IPS-18a (cell line): ENCODE data around the gene AP1S2.
"Not testable (repeated sequence)": the region's sequence is repeated elsewhere in the genome, so short reads cannot be mapped to it uniquely, and the experiment has no call there.

Experiments
- H3K27ac ChIP-seq: one replicate; pipeline ENCODE4 v1.5.1; 2013; ENCODE audit warnings: low read length
- H3K27me3 ChIP-seq: one replicate; pipeline ENCODE4 v1.6.1; 2013; ENCODE audit warnings: mild to moderate bottlenecking, low read length; ENCODE audit not compliant: control insufficient read depth, insufficient read depth
- H3K36me3 ChIP-seq: one replicate; pipeline ENCODE4 v1.6.1; 2013; ENCODE audit warnings: low read depth, low read length; ENCODE audit not compliant: control insufficient read depth
- H3K4me1 ChIP-seq: one replicate; pipeline ENCODE4 v1.6.1; 2013; ENCODE audit warnings: low read depth, low read length; ENCODE audit not compliant: control insufficient read depth
- H3K4me3 ChIP-seq: one replicate; pipeline ENCODE4 v1.5.1; 2013; ENCODE audit warnings: low read length
- H3K9ac ChIP-seq: one replicate; pipeline ENCODE4 v1.6.1; 2013; ENCODE audit warnings: mild to moderate bottlenecking, low read length, moderate library complexity
- H3K9me3 ChIP-seq: one replicate; pipeline ENCODE4 v1.6.1; 2013; ENCODE audit warnings: low read depth, low read length; ENCODE audit not compliant: control insufficient read depth

AP1S2 gene

DNA sequence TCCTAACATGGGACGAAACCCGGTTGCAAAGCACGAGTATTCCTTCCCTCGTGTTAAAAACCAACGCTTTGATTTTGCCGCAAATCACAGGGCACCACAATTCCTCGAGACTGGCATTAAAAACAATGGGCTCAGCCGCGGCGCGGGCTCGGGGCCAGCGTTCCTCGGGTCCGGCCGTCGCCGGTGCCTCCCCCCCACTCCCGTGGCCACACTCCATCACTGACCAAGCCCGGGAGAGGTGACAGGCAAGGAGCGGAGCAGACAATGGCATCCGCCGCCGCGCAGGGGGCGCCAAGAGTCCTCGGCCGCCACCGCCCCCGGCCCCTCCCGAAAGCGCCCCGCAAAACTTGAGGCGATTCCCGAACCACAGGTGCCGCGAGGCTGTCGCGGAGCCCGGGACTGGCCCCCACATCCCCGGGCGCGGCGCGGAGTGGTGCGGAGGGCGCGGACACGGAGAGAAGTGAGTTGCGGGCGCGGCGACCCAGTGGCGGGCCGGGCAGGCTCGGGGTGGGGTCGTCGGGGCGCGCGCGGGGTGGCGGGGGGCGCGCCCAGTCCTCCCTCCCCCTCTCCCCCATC, 445 bp downstream of the AP1S2 start:
- H3K27me3 ChIP-seq: no peaks in the 10 kb centered on the region
- no peaks in the 10 kb centered on the region for H3K9me3 ChIP-seq
- peak overlapping the region; percentile 98 for H3K4me3 ChIP-seq
- H3K27ac ChIP-seq: peak overlapping the region; percentile 60
- H3K36me3 ChIP-seq: peaks cover 37% of the 10 kb centered on the region
- peak overlapping the region; percentile 87 for H3K9ac ChIP-seq
- peaks cover 49% of the 10 kb centered on the region for H3K4me1 ChIP-seq

DNA sequence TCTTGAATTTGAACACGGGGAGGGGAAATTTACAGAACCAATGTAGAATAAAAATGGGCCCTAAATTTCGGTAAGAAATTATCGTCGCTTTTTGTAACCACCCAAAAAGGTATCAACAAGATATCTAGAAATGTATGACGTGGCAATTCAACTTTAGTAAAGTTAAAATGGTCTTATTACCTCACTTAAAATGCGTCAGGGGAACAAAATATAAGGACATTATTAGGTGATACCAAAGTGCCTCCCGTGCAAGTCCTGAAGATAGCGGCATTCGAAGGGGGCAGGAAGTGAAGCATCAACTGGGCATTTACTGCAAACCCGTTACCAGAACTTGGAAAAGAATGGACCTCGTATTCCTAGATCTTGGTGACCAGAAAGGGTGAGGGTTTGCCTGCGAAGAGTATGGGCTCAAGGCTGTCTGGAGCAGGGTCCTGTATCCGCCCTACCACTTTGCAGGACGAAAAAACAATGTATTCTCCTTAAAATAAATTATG, 980 bp downstream of the AP1S2 start:
- H3K9me3 ChIP-seq: no peaks in the 10 kb centered on the region
- H3K4me1 ChIP-seq: peaks cover 53% of the 10 kb centered on the region
- H3K27ac ChIP-seq: peak overlapping the region; percentile 60
- H3K27me3 ChIP-seq: no peaks in the 10 kb centered on the region
- H3K36me3 ChIP-seq: peaks cover 42% of the 10 kb centered on the region
- peak overlapping the region; percentile 87 for H3K9ac ChIP-seq
- peak overlapping the region; percentile 98 for H3K4me3 ChIP-seq

DNA sequence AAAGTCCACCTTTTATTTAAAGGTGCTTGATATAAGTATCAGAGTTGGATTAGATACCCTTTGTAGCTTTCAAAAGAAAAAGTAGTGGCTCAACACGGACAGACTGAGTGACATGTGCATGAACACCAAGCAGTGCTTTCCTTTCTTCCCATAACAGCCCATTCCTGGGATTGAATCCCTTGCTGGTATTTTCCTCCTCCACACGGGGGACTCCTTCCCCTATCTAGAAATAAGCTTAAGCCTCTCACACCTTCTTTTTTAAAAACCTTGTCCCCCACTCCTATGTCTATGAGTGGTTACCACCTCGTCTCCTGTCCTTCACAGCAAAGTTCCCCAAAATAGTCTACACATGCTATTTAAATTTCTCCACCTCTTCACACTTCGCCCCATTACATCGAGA, 5.1 kb downstream of the AP1S2 start:
- Histone ChIP-seq H3K27me3 (no peaks in the 10 kb centered on the region), H3K4me1 (peaks cover 48% of the 10 kb centered on the region), H3K9ac (no peak overlapping the region), H3K4me3 (peak overlapping the region; percentile 98), H3K36me3 (peaks cover 83% of the 10 kb centered on the region), H3K27ac (no peak overlapping the region), H3K9me3 (no peaks in the 10 kb centered on the region)

DNA sequence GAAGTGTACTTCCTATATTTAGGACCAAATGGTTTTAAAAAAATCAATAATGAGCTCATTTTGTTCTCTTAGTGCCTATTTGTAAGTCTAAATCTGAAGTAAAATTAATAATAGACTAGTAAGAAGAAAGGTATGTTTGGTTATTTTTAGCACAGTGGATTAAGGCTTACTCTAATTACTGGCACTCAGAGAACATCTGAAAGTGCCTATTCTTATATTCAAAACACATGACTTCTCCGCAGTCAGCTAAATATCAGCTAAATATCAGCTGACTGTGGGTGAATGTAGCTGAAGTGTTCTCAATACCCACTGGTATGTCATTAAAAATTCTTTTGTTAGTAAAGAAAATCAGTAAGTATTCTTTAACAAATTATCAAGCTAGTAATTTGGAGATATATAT, 6.0 kb downstream of the AP1S2 start:
- Histone ChIP-seq H3K27me3 (no peaks in the 10 kb centered on the region), H3K36me3 (peaks cover 92% of the 10 kb centered on the region)

DNA sequence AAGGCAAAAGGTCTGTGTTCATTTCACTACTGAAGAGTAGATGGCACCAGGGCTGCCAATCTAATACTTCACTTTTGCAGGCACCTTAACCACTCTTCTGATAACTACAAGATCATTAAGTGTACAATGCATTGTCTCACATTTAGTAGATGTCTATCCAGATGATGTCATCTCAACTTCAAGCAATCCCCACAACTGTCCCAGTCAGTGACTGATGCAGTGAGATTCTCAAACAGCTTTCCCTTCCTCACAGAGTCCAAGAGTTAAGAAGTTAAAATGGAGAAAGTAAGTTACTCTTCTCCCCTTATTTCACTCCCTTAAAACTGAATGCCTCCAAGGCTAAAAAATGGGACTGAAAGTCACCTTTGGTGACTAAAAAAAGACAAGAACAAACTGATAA, 10.7 kb downstream of the AP1S2 start:
- no peaks in the 10 kb centered on the region for H3K9me3 ChIP-seq
- peaks cover 98% of the 10 kb centered on the region for H3K36me3 ChIP-seq
- peaks cover 15% of the 10 kb centered on the region for H3K4me1 ChIP-seq
- H3K27ac ChIP-seq: no peak overlapping the region
- no peak overlapping the region for H3K9ac ChIP-seq
- H3K4me3 ChIP-seq: no peak overlapping the region
- no peaks in the 10 kb centered on the region for H3K27me3 ChIP-seq

More for the DNA sequence above, 6.0 kb downstream of the AP1S2 start:
- H3K9ac ChIP-seq: peak overlapping the region; percentile 21
- no peak overlapping the region for H3K27ac ChIP-seq
- peaks cover 48% of the 10 kb centered on the region for H3K4me1 ChIP-seq
- H3K9me3 ChIP-seq: no peaks in the 10 kb centered on the region
- H3K4me3 ChIP-seq: peak overlapping the region; percentile 6

DNA sequence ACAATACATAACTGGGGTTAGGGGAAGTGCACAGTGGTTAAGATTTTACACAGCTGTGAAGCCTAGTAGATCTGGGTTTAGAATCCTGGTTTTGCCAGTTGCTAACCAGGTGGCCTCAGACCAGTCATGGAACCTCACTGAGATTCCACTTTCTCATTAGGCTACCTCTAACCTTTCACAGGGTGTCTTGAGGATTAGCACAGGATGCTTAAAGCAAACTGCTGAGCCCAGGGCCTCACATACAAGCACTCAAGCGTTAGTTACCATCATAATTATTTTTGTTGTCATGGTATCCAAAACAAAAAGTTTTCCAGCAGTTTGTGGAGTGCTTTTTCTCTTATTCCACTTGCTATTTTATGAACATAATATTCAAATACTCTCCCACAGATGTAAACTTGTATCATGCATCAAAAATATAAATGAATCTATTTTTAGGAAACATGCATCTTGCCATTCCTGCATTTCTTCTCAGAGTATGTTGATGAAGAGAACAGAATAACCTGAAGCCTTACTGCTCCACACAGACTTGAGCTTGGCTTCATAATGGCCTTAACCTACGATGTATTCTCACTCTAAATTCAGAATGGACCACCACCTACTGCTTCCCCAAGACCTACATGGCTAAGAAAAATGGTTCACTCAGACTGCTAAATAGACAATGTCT, 12.6 kb downstream of the AP1S2 start:
- Histone ChIP-seq H3K27ac (no peak overlapping the region), H3K4me3 (no peak overlapping the region), H3K27me3 (no peaks in the 10 kb centered on the region), H3K36me3 (peaks cover 97% of the 10 kb centered on the region), H3K9ac (no peak overlapping the region), H3K9me3 (no peaks in the 10 kb centered on the region), H3K4me1 (no peaks in the 10 kb centered on the region)

DNA sequence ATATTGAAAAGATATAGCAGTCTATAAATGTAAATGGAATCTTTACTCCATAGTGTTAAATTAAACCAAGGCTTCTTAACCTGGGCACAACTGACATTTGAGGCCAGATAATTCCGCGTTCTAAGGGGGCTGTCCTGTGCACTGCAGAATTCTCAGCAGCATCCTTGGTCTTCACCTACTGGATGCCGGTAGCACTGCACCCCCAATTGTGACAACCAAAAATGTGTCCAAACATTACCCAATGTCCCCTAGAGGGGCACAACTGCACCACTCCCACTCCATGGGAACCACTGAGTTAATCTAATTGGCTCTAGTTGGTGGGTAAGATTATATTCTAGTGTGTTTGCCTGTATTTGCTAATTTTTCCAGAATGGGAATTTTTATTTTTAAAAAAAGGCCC, 16.6 kb downstream of the AP1S2 start:
- peaks cover 20% of the 10 kb centered on the region for H3K4me1 ChIP-seq
- H3K27ac ChIP-seq: no peak overlapping the region
- H3K9me3 ChIP-seq: no peaks in the 10 kb centered on the region
- peaks cover 90% of the 10 kb centered on the region for H3K36me3 ChIP-seq
- H3K4me3 ChIP-seq: no peak overlapping the region
- no peaks in the 10 kb centered on the region for H3K27me3 ChIP-seq
- no peak overlapping the region for H3K9ac ChIP-seq

DNA sequence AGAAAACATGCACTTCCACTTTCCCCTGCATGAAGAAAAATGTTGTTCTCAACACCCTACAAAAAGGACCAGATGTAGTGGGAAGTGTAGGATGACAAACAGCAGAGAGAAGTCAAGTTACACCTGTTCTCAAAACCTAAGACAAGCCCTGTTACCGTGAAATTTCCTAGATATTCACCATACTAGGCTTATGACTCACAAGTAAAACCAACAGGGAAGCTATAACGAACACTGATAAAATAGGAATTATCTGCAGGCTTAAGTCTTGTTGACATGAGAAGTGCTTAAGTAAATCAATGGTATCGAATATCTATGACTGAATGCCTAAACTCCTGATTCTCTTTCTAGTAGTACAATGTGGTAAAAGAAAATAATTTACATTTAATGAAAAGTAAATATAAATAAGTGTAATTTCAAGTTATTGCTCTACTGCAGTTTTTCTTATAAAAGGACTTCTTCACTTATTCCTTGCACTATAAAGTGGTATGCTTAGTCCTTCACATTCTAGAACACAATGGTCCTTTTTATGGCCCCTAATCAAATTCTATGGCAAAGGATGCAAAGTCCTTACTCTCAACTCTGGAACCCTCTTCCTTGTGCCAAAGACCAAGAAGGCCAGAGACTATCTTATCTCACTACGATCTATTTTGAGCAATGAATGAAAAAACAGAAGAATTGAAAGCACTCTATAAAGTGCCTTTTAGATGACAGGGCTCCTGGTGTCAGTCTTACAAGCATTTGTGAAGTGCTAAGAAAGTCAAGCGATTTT, 19.6 kb downstream of the AP1S2 start:
- Histone ChIP-seq H3K9ac (no peak overlapping the region), H3K4me3 (no peak overlapping the region), H3K27me3 (no peaks in the 10 kb centered on the region), H3K4me1 (peaks cover 31% of the 10 kb centered on the region), H3K27ac (no peak overlapping the region), H3K36me3 (peaks cover 67% of the 10 kb centered on the region), H3K9me3 (no peaks in the 10 kb centered on the region)

DNA sequence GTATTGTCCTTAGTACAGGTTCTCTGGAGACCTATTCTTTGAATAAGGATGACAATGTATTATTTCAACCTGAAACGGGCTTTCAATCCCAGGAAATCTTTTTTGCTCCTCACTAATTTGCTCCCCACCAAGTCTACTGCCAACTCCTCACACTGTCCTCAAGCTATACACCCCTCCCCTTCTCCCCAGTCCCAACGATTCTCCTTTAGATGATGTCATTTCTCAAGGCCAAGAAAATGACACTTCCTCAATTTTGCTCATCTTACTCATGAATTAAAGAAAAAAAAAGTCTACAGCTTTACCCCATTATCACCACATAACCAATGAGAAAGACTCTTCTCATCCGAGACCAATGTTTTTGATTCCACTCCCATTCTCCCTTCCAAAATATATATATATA, 20.6 kb downstream of the AP1S2 start:
- H3K4me3 ChIP-seq: no peak overlapping the region
- peaks cover 67% of the 10 kb centered on the region for H3K36me3 ChIP-seq
- H3K9me3 ChIP-seq: no peaks in the 10 kb centered on the region

DNA sequence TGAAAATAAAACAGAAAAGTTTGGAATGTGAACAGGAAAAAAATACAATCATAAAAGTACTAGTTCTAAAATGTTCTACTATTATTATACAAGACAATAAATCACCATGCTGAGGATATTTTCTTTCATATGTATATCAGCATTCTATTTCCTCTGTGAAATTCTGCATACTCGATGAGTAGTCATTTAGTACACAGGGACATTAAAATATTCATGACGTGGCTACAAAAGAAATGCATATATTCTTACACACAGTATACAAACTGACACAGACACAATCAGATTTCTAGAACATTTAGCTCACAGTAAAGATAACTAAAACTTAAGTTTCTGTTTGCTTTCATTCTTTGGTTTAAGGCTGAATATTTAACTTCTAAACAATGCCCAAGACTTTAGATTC, 23.3 kb downstream of the AP1S2 start:
- H3K9me3 ChIP-seq, H3K9ac ChIP-seq, H3K27ac ChIP-seq, H3K27me3 ChIP-seq, H3K4me3 ChIP-seq: not testable (repeated sequence)
- peaks cover 61% of the 10 kb centered on the region for H3K36me3 ChIP-seq
- peaks cover 44% of the 10 kb centered on the region for H3K4me1 ChIP-seq

More for the DNA sequence above, 20.6 kb downstream of the AP1S2 start:
- no peak overlapping the region for H3K9ac ChIP-seq
- H3K27me3 ChIP-seq: no peaks in the 10 kb centered on the region
- H3K27ac ChIP-seq: no peak overlapping the region
- H3K4me1 ChIP-seq: peaks cover 31% of the 10 kb centered on the region

DNA sequence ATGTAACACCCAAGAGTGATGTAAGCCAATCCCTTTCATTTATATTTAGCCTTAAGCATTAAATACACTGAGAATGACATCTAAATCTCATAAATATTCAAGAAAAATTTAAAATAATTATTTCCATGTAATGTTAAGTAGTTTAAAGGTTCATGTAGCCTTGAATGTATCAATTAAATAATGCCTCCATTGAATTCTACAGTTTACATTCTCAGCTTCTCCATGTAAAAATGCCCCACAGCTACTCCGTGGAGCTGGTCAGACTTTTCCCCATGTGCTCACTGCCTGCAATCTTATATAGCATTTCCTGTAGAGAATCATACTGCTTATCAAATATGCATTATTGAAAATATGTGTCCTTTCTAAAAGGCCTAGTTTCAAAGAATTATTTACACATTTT, 25.4 kb downstream of the AP1S2 start:
- H3K36me3 ChIP-seq: peaks cover 47% of the 10 kb centered on the region
- H3K9ac ChIP-seq: no peak overlapping the region
- H3K4me3 ChIP-seq: no peak overlapping the region
- peaks cover 34% of the 10 kb centered on the region for H3K4me1 ChIP-seq
- no peaks in the 10 kb centered on the region for H3K9me3 ChIP-seq
- H3K27ac ChIP-seq: no peak overlapping the region
- no peaks in the 10 kb centered on the region for H3K27me3 ChIP-seq
